OCI-LY7 (cell line): ENCODE measurements around the gene KIAA1671. TPM values are rescaled to one million over a fixed set of nuclear protein-coding genes. Genes with fewer than 3 reads are reported as not detected.

Experiments used
- BruUV-seq: library from RNA; stranded (reverse); fragments of 400-500 nt; replicated peaks from 2 replicates; lab custom pipeline; 2021; lab: Mats Ljungman, UMichigan
- CTCF ChIA-PET: fragments of 300-600 bp; sonication (Branson Sonifier 250); formaldehyde crosslinking; loops from one replicate; lab custom pipeline; 2022; ENCODE audit warnings: antibody characterized with exemption; ENCODE audit not compliant: unreplicated experiment; lab: Charles Lee
- POLR2A ChIA-PET: fragments of 300-600 bp; sonication (Branson Sonifier 250); formaldehyde crosslinking; loops from one replicate; lab custom pipeline; 2022; ENCODE audit warnings: antibody characterized with exemption; lab: Charles Lee
- DNase-seq: peaks from one replicate; pipeline ENCODE4 v3.0.0-alpha.2; 2015; ENCODE audit warnings: low spot score
- H2AFZ ChIP-seq: fragments of 200-600 bp; sonication (generic), shearing (Covaris generic); 2 replicates; pipeline ENCODE4 v1.6.1; 2014; ENCODE audit warnings: mild to moderate bottlenecking, antibody characterized with exemption, low read length, moderate library complexity
- H3K27ac ChIP-seq: fragments of 200-600 bp; sonication (generic); 2 replicates; pipeline ENCODE4 v1.5.1; 2014; ENCODE audit warnings: mixed run types, low read depth, mild to moderate bottlenecking, moderate library complexity, low read length, inconsistent platforms; ENCODE audit not compliant: poor library complexity, severe bottlenecking
- H3K36me3 ChIP-seq: fragments of 200-600 bp; sonication (generic); 2 replicates; pipeline ENCODE4 v1.6.1; 2014; ENCODE audit warnings: mild to moderate bottlenecking, antibody characterized with exemption, low read length, moderate library complexity, mixed read lengths; ENCODE audit not compliant: insufficient read depth
- H3K4me1 ChIP-seq: fragments of 200-600 bp; sonication (generic); 2 replicates; pipeline ENCODE4 v1.5.1; 2014; ENCODE audit warnings: mild to moderate bottlenecking, low read length; ENCODE audit not compliant: insufficient read depth, poor library complexity, severe bottlenecking
- H3K4me2 ChIP-seq: fragments of 200-600 bp; sonication (generic); 2 replicates; pipeline ENCODE4 v1.6.1; 2014; ENCODE audit warnings: mild to moderate bottlenecking, low read length
- H3K4me3 ChIP-seq: fragments of 200-600 bp; sonication (generic); 2 replicates; pipeline ENCODE4 v1.5.1; 2014; ENCODE audit warnings: mild to moderate bottlenecking, low read depth, low read length; ENCODE audit not compliant: poor library complexity, severe bottlenecking
- H3K79me2 ChIP-seq: fragments of 200-600 bp; sonication (generic); 2 replicates; pipeline ENCODE4 v1.6.1; 2016; ENCODE audit warnings: low read depth, mild to moderate bottlenecking, low read length, moderate library complexity, mixed read lengths; ENCODE audit not compliant: insufficient read depth
- H3K9me2 ChIP-seq: fragments of 200-600 bp; sonication (generic); 2 replicates; pipeline ENCODE4 v1.6.1; 2016; ENCODE audit warnings: mild to moderate bottlenecking, low read length, mixed read lengths; ENCODE audit not compliant: insufficient read depth
- H3K9me3 ChIP-seq: fragments of 200-600 bp; sonication (generic); 2 replicates; pipeline ENCODE4 v1.6.1; 2014; ENCODE audit warnings: mild to moderate bottlenecking, mixed run types, low read length, mixed read lengths
- H4K20me1 ChIP-seq: fragments of 200-600 bp; sonication (generic); 2 replicates; pipeline ENCODE4 v1.6.1; 2014; ENCODE audit warnings: mild to moderate bottlenecking, antibody characterized with exemption, low read length, moderate library complexity, mixed read lengths; ENCODE audit not compliant: insufficient read depth
- EZH2phosphoT487 ChIP-seq: fragments of 200-600 bp; sonication (generic); IDR thresholded peaks from 2 replicates; pipeline ENCODE4 v1.6.1; 2018; ENCODE audit warnings: low read depth, borderline replicate concordance, mild to moderate bottlenecking, mixed run types, antibody characterized with exemption, low read length, moderate library complexity, mixed read lengths
- intact Hi-C: fragments of 100-400 bp; cut with micrococcal nuclease; formaldehyde crosslinking; loops from one replicate; pipeline ENCODE4 v1.10.0; 2022; ENCODE audit not compliant: unreplicated experiment
- total RNA-seq, 2 experiments: library from RNA; depleted of rRNA in 1 of 2; stranded (reverse); fragments of >200 nt in 1 of 2; shearing (Covaris generic) in 1 of 2; gene quantifications; 2 replicates each; pipeline ENCODE4 v1.2.3, GENCODE V29; 2014 to 2022
- TF ChIP-seq, protein P1 (sequence below): fragments of 200-600 bp; sonication (generic); conservative IDR thresholded peaks from 2 replicates; pipeline ENCODE4 v1.5.1; 2014; ENCODE audit warnings: mild to moderate bottlenecking, antibody characterized with exemption, low read length, moderate library complexity, mixed read lengths

The KIAA1671 gene
- total RNA-seq, 2 experiments from 2014 or later: not detected

DNA sequence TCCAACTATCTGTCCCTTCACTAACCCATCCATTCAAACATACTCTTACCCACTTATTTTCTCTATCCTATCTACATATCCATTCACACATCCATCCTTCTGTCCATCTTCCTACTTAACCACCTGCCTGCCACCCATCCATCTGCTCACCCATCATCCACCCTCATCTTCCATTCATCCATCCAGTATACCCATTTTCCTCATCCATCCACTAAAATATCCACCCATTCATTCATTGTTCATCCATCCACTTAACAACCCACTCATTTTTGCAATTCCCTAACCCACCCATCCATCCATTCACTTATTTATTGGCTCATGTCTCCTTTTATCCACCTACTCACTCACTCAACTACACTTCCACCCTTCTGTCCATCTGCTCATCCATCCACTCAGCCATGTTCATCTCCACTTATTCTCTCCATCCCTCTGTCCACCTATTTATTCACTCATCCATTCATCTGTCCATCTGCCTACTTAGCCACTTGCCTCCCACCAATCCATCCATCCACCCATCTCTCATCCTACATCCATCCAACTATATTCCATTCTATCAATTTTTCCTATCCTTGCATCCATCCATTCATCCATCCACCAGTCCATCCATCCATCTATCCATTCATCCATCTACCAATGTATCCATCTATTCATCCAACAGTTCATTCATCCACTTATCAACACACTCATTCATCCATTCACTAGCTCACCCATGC is 16.6 kb upstream of the KIAA1671 start:
- DNase-seq: no peak
- no TSS peak for BruUV-seq
- H4K20me1 ChIP-seq: no peaks in the 10 kb centered on the region
- intact Hi-C loops: no loop called here
- H3K4me1 ChIP-seq: no peaks in the 10 kb centered on the region
- ChIA-PET POLR2A (no interaction called here), CTCF (interaction anchor here (0.6 kb wide), 1 partner anchor 911 kb away, joined by 3 read pairs; no protein-coding TSS in a partner anchor)
- no peak overlapping the region for H3K4me3 ChIP-seq
- TF ChIP-seq, protein P1, sequence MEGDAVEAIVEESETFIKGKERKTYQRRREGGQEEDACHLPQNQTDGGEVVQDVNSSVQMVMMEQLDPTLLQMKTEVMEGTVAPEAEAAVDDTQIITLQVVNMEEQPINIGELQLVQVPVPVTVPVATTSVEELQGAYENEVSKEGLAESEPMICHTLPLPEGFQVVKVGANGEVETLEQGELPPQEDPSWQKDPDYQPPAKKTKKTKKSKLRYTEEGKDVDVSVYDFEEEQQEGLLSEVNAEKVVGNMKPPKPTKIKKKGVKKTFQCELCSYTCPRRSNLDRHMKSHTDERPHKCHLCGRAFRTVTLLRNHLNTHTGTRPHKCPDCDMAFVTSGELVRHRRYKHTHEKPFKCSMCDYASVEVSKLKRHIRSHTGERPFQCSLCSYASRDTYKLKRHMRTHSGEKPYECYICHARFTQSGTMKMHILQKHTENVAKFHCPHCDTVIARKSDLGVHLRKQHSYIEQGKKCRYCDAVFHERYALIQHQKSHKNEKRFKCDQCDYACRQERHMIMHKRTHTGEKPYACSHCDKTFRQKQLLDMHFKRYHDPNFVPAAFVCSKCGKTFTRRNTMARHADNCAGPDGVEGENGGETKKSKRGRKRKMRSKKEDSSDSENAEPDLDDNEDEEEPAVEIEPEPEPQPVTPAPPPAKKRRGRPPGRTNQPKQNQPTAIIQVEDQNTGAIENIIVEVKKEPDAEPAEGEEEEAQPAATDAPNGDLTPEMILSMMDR: no peak
- TF ChIP-seq EZH2phosphoT487: no peak
- no peaks in the 10 kb centered on the region for H3K9me3 ChIP-seq
- H3K27ac ChIP-seq: no peak overlapping the region
- no peak overlapping the region for H3K4me2 ChIP-seq
- no peaks in the 10 kb centered on the region for H3K9me2 ChIP-seq
- H2AFZ ChIP-seq: no peak overlapping the region
- no peaks in the 10 kb centered on the region for H3K79me2 ChIP-seq
- H3K36me3 ChIP-seq: no peaks in the 10 kb centered on the region

DNA sequence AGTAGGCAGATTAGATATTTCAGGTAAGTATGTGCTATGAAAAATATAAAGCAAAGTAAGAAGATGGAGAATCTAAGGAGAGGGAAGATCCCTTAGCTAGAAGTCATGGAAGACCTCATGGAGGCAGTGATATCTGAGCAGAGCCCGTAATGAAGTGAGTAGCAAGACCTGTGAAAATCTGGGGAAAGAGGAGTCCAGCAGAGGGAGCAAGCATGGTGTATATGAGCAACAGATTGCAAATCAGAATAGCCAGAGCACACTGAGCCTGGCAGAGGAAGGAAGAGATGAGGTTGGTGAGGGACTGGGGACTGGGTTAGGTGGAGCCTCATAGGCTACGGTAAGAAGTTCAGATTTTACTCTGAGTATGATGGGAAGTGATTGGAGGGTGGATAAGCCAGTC is 15.4 kb upstream of the KIAA1671 start:
- H3K9me3 ChIP-seq: no peaks in the 10 kb centered on the region
- TF ChIP-seq EZH2phosphoT487: no peak
- TF ChIP-seq, protein P1: peak; percentile 51
- H2AFZ ChIP-seq: no peak overlapping the region
- no peak overlapping the region for H3K27ac ChIP-seq
- no peak overlapping the region for H3K4me3 ChIP-seq
- no peaks in the 10 kb centered on the region for H3K4me1 ChIP-seq
- BruUV-seq: no TSS peak
- no peaks in the 10 kb centered on the region for H4K20me1 ChIP-seq
- ChIA-PET CTCF (no interaction called here), POLR2A (no interaction called here)
- H3K4me2 ChIP-seq: no peak overlapping the region
- peak; percentile 11 for DNase-seq
- no peaks in the 10 kb centered on the region for H3K36me3 ChIP-seq
- intact Hi-C loops: no loop called here
- no peaks in the 10 kb centered on the region for H3K9me2 ChIP-seq
- no peaks in the 10 kb centered on the region for H3K79me2 ChIP-seq

DNA sequence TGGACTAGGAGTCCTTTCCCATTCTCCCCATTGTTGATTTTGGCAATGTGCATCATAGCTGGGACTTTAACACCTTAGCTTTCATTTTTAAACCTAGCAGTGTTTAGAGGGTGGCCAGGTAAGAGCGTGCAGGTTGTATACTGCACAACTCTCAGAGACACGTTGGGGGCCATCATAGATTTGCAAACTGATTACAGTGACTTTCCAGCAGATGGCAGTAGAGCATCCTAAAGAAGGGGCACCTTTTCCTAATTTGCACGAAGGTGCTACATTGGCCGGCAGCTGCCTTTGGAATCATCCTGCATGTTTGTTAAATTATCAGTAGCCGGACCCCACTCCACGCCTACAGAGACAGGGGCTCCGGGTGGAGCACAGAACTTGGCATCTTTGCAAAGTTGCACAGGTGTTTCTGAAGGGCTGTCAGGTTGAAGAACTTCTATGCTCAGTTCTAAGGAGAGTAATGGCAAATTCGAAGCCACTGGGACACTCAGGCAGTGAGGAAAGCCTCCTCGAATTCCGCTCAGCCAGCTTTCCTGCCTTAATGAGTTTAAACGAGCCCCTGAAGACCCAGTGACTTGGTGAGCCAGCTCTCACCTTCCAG is 13.7 kb upstream of the KIAA1671 start:
- H3K4me2 ChIP-seq: no peak overlapping the region
- TF ChIP-seq EZH2phosphoT487: no peak
- TF ChIP-seq, protein P1: peak; percentile 85
- no peak overlapping the region for H3K4me3 ChIP-seq
- peak; percentile 59 for DNase-seq
- H3K9me3 ChIP-seq: no peaks in the 10 kb centered on the region
- BruUV-seq: no TSS peak
- no peaks in the 10 kb centered on the region for H3K4me1 ChIP-seq
- CTCF ChIA-PET: interaction anchor here (0.5 to 0.7 kb wide), 2 partner anchors 69 to 204 kb away, joined by 3 read pairs; no protein-coding TSS in a partner anchor
- no peaks in the 10 kb centered on the region for H3K9me2 ChIP-seq
- intact Hi-C loops: loop anchor here (2.0 kb wide), 1 partner anchor 110 kb away; no protein-coding TSS in a partner anchor
- POLR2A ChIA-PET: no interaction called here
- H3K79me2 ChIP-seq: no peaks in the 10 kb centered on the region
- H2AFZ ChIP-seq: no peak overlapping the region
- no peaks in the 10 kb centered on the region for H3K36me3 ChIP-seq
- H4K20me1 ChIP-seq: no peaks in the 10 kb centered on the region
- no peak overlapping the region for H3K27ac ChIP-seq
